Neutrophil (primary cell): ENCODE results near the gene EXOSC3.
"Not testable (repeated sequence)": the region's sequence is repeated elsewhere in the genome, so short reads cannot be mapped to it uniquely, and the experiment has no call there.

Experiments
- H3K27ac ChIP-seq: fragments of 200-600 bp; sonication (generic); 2 replicates; pipeline ENCODE4 v1.5.1; 2016; ENCODE audit warnings: mild to moderate bottlenecking, moderate library complexity
- H3K27me3 ChIP-seq: fragments of 200-600 bp; sonication (generic); 2 replicates; pipeline ENCODE4 v1.6.0; 2016; ENCODE audit warnings: mild to moderate bottlenecking
- H3K36me3 ChIP-seq: fragments of 200-600 bp; sonication (generic); 2 replicates; pipeline ENCODE4 v1.5.1; 2017
- H3K4me1 ChIP-seq, 2 experiments: fragments of 200-600 bp in 1 of 2; sonication (generic) in 1 of 2; 1 replicate in 1 of 2; 2 replicates in 1 of 2; pipeline versions ENCODE4 v1.5.1 to v1.6.1; 2013 to 2016; ENCODE audit warnings: low read depth in 1 of 2, low read length in 1 of 2, mild to moderate bottlenecking in 1 of 2, moderate library complexity in 1 of 2; ENCODE audit not compliant: control insufficient read depth in 1 of 2, insufficient read depth in 1 of 2
- H3K4me3 ChIP-seq, 2 experiments: fragments of 200-600 bp in 1 of 2; sonication (generic) in 1 of 2; 1 replicate in 1 of 2; 2 replicates in 1 of 2; pipeline ENCODE4 v1.5.1; 2013 to 2016; ENCODE audit warnings: low read depth in 1 of 2, low read length in 1 of 2, mild to moderate bottlenecking in 1 of 2, moderate library complexity in 1 of 2
- H3K9me3 ChIP-seq: fragments of 200-600 bp; sonication (generic); 2 replicates; pipeline ENCODE4 v1.5.1; 2016
- TF ChIP-seq, protein P1 (sequence below): fragments of 200-600 bp; sonication (generic); IDR thresholded peaks from 2 replicates; pipeline ENCODE4 v1.5.1; 2016; ENCODE audit warnings: antibody characterized with exemption

EXOSC3 gene

DNA sequence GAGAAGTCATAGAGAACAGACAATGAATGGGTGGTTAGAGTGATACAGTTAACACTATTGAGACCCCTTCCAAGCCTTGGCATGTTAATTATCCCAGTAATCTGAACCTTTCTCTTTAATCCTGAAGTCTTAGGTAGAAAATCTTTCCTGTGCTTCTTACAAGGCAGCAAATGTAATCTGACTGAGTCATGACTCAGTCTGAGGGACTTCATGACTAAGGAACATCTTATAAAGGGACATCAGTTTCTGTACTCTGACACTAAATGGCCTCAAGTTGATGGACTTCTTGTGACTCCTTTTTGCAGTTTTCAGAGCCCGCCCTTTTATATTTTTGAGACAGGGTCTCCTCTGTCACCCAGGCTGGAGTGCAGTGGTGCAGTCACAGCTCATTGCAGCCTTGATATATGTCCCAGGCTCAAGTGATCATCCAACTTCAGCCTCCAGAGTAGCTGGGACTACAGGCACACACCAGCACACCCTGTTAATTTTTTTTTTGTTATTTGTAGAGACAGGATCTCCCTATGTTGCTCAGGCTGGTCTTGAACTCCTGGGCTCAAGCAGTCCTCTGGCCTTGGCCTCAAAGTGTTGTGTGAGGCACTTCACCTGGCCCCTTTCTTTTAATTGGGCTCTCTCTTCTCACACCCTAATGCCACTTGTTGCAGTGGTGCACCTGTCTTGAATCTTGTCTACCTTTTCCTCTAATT is 9.5 kb downstream of the EXOSC3 start:
- Histone ChIP-seq H3K27me3 (no peaks in the 10 kb centered on the region), H3K9me3 (no peaks in the 10 kb centered on the region), H3K27ac (no peak overlapping the region), H3K36me3 (peaks cover 94% of the 10 kb centered on the region), H3K4me3 (no peak overlapping the region), H3K4me1 (no peaks in the 10 kb centered on the region)
- TF ChIP-seq, protein P1, sequence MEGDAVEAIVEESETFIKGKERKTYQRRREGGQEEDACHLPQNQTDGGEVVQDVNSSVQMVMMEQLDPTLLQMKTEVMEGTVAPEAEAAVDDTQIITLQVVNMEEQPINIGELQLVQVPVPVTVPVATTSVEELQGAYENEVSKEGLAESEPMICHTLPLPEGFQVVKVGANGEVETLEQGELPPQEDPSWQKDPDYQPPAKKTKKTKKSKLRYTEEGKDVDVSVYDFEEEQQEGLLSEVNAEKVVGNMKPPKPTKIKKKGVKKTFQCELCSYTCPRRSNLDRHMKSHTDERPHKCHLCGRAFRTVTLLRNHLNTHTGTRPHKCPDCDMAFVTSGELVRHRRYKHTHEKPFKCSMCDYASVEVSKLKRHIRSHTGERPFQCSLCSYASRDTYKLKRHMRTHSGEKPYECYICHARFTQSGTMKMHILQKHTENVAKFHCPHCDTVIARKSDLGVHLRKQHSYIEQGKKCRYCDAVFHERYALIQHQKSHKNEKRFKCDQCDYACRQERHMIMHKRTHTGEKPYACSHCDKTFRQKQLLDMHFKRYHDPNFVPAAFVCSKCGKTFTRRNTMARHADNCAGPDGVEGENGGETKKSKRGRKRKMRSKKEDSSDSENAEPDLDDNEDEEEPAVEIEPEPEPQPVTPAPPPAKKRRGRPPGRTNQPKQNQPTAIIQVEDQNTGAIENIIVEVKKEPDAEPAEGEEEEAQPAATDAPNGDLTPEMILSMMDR, result no peak

DNA sequence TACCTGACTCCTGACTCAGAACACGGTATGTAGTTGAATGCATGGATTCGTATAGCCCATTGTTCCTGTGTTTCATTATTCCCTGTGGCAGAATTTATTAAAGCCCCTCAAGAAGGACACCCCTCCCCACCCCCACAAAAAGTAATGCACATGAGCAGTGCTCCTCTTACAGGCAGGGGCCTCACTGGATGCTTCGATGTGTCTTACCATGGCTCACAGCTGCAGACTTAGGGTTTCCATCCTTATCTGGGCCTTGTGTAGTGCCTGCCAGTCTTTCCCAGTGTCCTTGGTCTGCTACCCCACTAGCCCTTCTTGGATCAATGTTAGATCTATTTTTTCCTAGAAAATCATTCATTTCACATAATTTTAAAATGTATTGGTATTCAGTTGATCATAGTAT is 14.9 kb downstream of the EXOSC3 start:
- H3K36me3 ChIP-seq, result peaks cover 59% of the 10 kb centered on the region
- TF ChIP-seq, protein P1, result no peak
- H3K4me1 ChIP-seq, result no peaks in the 10 kb centered on the region
- no peaks in the 10 kb centered on the region for H3K9me3 ChIP-seq
- H3K4me3 ChIP-seq, result no peak overlapping the region
- H3K27me3 ChIP-seq, result no peaks in the 10 kb centered on the region
- H3K27ac ChIP-seq, result no peak overlapping the region

- no peak overlapping the region for H3K4me3 ChIP-seq
- H3K27me3 ChIP-seq, result no peaks in the 10 kb centered on the region
- TF ChIP-seq, protein P1, result no peak
- H3K36me3 ChIP-seq, result peaks cover 59% of the 10 kb centered on the region
- no peaks in the 10 kb centered on the region for H3K4me1 ChIP-seq
- no peaks in the 10 kb centered on the region for H3K9me3 ChIP-seq
- no peak overlapping the region for H3K27ac ChIP-seq
Measured at GRCh38 chr9:37769306-37769705, 15.6 kb downstream of the EXOSC3 start.

- peaks cover 37% of the 10 kb centered on the region for H3K36me3 ChIP-seq
- H3K4me1 ChIP-seq, H3K27ac ChIP-seq, H3K27me3 ChIP-seq, H3K9me3 ChIP-seq, H3K4me3 ChIP-seq: not testable (repeated sequence)
Measured at GRCh38 chr9:37765263-37765662, 19.6 kb downstream of the EXOSC3 start.

DNA sequence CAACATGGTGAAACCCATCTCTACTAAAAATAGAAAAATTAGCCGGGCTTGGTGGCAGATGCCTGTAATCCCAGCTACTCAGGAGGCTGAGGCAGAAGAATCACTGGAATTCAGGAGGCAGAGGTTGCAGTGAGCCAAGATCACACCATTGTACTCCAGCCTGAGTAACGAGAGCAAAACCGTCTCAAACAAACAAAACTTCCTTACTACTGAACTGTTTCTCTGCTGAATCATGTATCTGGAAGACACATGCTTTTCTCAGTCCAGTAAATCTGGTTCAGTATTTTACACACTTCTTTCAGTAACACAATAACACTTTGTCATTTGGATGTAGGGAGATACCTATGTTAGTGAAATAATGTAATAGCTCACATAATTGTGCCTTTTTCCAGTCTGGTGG is 23.4 kb downstream of the EXOSC3 start:
- Histone ChIP-seq H3K9me3 (no peaks in the 10 kb centered on the region), H3K27me3 (no peaks in the 10 kb centered on the region), H3K4me3 (no peak overlapping the region), H3K4me1 (no peaks in the 10 kb centered on the region), H3K36me3 (peaks cover 25% of the 10 kb centered on the region), H3K27ac (no peak overlapping the region)
- TF ChIP-seq, protein P1, result no peak

DNA sequence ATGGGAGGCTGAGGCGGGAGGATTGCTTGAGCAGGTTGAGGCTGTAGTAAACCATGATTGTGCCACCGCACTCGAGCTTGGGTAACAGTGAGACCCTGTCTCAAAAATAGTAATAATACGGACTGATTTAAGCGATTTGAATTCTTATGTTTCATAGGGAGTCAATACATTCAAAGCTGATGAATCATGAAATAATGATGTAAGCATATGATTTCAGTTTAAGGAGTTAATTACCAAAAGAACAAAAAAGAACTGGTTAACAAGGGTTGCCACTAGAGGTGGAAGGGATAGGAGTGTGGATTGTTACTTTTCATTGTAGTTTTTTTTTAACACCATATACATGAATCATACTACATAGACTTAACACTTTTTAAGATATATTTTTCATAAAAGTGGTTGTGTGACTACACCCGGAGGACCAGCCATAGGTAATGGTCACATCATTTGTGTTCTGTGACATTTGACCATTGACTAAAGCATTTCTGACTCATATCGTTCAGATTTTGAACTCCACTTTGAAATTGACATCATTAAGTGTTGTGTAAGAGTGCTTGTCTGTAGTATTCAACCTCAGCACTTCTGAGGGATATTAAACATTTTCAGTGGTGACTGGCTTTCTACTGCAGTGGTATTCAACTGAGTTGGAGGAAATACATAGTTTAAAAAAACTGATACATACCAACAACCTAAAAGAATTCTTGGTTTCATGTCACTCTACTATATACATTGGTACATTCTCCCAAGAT is 24.3 kb downstream of the EXOSC3 start:
- no peak overlapping the region for H3K4me3 ChIP-seq
- TF ChIP-seq, protein P1, result no peak
- H3K27me3 ChIP-seq, result no peaks in the 10 kb centered on the region
- H3K36me3 ChIP-seq, result peaks cover 25% of the 10 kb centered on the region
- H3K4me1 ChIP-seq, result no peaks in the 10 kb centered on the region
- no peak overlapping the region for H3K27ac ChIP-seq
- H3K9me3 ChIP-seq, result no peaks in the 10 kb centered on the region
